GM21737 (cell line): ENCODE data around the gene MME.

Experiments used
- ATAC-seq: cut with Tn5 transposase; IDR thresholded peaks from one replicate; pipeline ENCODE4 v1.9.1; 2021; ENCODE audit warnings: mild to moderate bottlenecking, moderate library complexity; ENCODE audit not compliant: unreplicated experiment

The MME gene

DNA sequence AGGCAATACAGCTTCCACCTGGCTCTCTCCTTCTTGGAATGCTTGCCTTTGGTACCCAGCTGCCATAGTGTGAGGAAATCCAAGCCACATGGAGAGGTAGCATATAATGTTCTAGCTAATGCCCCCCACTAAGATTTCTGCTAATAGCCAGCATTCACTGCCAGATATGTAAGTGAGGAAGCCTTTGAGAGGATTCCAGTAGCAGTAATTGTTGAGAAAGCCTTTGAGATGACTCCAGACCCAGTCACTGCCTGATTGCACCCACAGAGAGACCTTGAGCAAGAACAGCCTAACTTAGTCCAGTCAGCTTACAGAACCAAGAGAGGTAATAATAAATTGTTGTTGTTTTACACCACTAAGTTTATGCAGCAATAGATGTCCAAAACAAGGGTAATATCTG is 150.3 kb downstream of the MME start:
- no peak for ATAC-seq

DNA sequence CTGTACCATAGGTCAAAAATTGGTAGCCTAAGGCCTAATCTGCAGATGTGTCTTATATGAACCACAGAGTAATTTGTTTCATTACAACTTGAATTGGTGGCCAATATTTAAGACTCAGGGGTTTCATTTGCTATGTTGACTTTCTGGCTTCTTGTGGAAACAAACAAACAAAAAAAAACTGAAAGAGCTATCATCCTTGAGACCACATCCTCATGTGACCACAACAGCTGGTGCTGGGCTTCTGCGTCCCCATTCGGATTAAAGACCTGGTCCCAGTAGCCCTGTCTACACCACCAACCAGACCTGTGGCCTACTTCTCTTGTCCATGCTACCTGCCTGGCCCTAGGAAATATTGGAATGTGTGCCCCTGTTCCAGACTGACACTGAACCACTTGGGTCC is 151.7 kb downstream of the MME start:
- no peak for ATAC-seq

DNA sequence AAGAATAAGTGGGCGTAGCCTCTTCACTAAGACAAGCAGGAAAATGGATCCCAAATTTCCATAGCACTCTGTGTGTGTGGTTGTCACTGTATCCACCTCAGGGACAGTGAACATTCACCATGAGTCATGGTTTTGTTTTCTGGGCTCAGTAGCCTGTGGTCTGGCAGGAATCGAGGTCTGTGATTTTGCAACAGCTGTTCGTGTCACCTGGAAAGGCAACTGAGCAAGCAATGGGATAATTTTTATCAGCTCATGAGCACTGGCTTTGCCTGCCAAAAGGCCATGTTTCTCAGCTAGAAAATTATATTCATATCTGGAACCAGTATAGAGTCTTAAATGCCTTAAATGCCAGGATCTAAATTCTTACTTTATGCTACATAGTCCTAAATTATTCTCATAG is 152.5 kb downstream of the MME start:
- no peak for ATAC-seq

DNA sequence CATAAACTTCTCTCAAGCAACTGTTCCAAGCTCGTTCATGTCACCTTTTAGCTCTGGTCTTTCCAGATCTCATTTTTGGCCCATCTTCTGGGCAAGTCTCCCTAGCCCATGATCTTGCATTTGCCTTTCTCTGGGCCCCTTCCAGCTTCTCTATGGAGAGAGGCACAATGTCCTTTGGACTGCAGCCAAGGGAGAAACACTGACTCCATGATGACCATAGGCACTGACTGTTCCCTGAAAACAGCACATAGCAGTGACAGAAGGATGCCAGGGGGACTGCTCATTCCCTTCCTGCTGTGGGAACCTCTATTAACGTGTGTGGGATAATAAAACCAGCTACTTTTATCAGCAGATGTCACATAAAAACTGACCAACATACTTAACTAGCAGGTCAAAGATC is 153.1 kb downstream of the MME start:
- no peak for ATAC-seq
